HepG2 (cell line): ENCODE results near the gene BTG3. TPM values are rescaled to one million over a fixed set of nuclear protein-coding genes. Genes with fewer than 3 reads are reported as not detected.

Experiments used
- ATRX ChIP-seq: sonication (generic); formaldehyde crosslinking; IDR thresholded peaks from 2 replicates; pipeline ENCODE4 v1.4.0; 2020; ENCODE audit warnings: missing genetic modification reagents, borderline replicate concordance
- CBFB ChIP-seq: sonication (generic); formaldehyde crosslinking; IDR thresholded peaks from 2 replicates; pipeline ENCODE4 v1.4.0; 2020; ENCODE audit warnings: missing genetic modification reagents
- CENPX ChIP-seq: sonication (generic); formaldehyde crosslinking; IDR thresholded peaks from 2 replicates; pipeline ENCODE4 v1.9.0; 2021; ENCODE audit warnings: mild to moderate bottlenecking, missing genetic modification reagents, moderate library complexity
- FOXO4 ChIP-seq: sonication (generic); formaldehyde crosslinking; conservative IDR thresholded peaks from 2 replicates; pipeline ENCODE4 v1.8.1; 2023; ENCODE audit warnings: missing genetic modification reagents
- KDM1A ChIP-seq: IDR thresholded peaks from 2 replicates; pipeline ENCODE4 v1.6.1; 2016; ENCODE audit warnings: missing compliant biosample characterization
- KLF6 ChIP-seq: IDR thresholded peaks from 2 replicates; pipeline ENCODE4 v1.8.0; 2016; ENCODE audit warnings: missing biosample characterization, missing genetic modification reagents
- POLR2A ChIP-seq, 2 experiments: IDR thresholded peaks; 2 replicates each; pipeline ENCODE4 v1.6.1; 2011; ENCODE audit warnings: low read depth in 2 of 2, low read length in 2 of 2, mild to moderate bottlenecking in 1 of 2, moderate library complexity in 1 of 2; ENCODE audit not compliant: insufficient read depth in 1 of 2
- RAD51 ChIP-seq: fragments of 450-650 bp; IDR thresholded peaks from 2 replicates; pipeline ENCODE4 v1.6.1; 2016; ENCODE audit warnings: borderline replicate concordance
- YY1 ChIP-seq: IDR thresholded peaks from 2 replicates; pipeline ENCODE4 v1.6.1; 2011; ENCODE audit warnings: low read length, low read depth, moderate library complexity, mild to moderate bottlenecking; ENCODE audit not compliant: insufficient read depth, insufficient replicate concordance
- ZBTB10 ChIP-seq: sonication (generic); formaldehyde crosslinking; IDR thresholded peaks from 2 replicates; pipeline ENCODE4 v1.4.0; 2020; ENCODE audit warnings: missing genetic modification reagents, borderline replicate concordance
- ZFP91 ChIP-seq: sonication (generic); formaldehyde crosslinking; IDR thresholded peaks from 2 replicates; pipeline ENCODE4 v1.9.0; 2022; ENCODE audit warnings: missing genetic modification reagents, mild to moderate bottlenecking, borderline replicate concordance
- ZNF224 ChIP-seq: sonication (generic); formaldehyde crosslinking; IDR thresholded peaks from 2 replicates; pipeline ENCODE4 v1.5.0; 2020; ENCODE audit warnings: mild to moderate bottlenecking, missing genetic modification reagents
- ZNF574 ChIP-seq: sonication (generic); formaldehyde crosslinking; IDR thresholded peaks from 2 replicates; pipeline ENCODE4 v1.4.0; 2020; ENCODE audit warnings: missing genetic modification reagents
- ZNF652 ChIP-seq: IDR thresholded peaks from 2 replicates; pipeline ENCODE4 v1.6.1; 2016; ENCODE audit warnings: low read depth, borderline replicate concordance
- ZSCAN22 ChIP-seq: sonication (generic); formaldehyde crosslinking; IDR thresholded peaks from 2 replicates; pipeline ENCODE4 v1.4.0; 2020; ENCODE audit warnings: mild to moderate bottlenecking, missing genetic modification reagents
- polyA plus RNA-seq, 8 experiments: library from polyadenylated mRNA; depleted of rRNA in 3 of 8; stranded (reverse) in 7 of 8; unstranded in 1 of 8; fragments of >200 nt; fragmentation: Illumina TruSeq in 4 of 8; extraction: Trizol in 4 of 8; gene quantifications; 2 replicates each; pipeline versions ENCODE4 v1.2.1 to v1.2.3, GENCODE V29; 2011 to 2016; ENCODE audit warnings: low read depth in 4 of 8, missing spikeins in 1 of 8, mixed read lengths in 1 of 8; ENCODE audit not compliant: insufficient read depth in 1 of 8
- total RNA-seq, 5 experiments: library from RNA; depleted of rRNA; stranded (reverse); fragments of >200 nt; fragmentation: Illumina TruSeq; extraction: Trizol; gene quantifications; 2 replicates each; pipeline ENCODE4 v1.2.3, GENCODE V29; 2016; ENCODE audit warnings: low read depth in 1 of 5
- TF ChIP-seq, protein P1 (sequence below): sonication (generic); formaldehyde crosslinking; IDR thresholded peaks from 2 replicates; pipeline ENCODE4 v1.4.0; 2020; ENCODE audit warnings: mild to moderate bottlenecking, missing genetic modification reagents
- TF ChIP-seq, protein P2 (sequence below): sonication (generic); formaldehyde crosslinking; IDR thresholded peaks from 2 replicates; pipeline ENCODE4 v1.4.0; 2020; ENCODE audit warnings: missing genetic modification reagents
- TF ChIP-seq, protein P3 (sequence below): sonication (generic); formaldehyde crosslinking; IDR thresholded peaks from 2 replicates; pipeline ENCODE4 v1.8.1; 2023; ENCODE audit warnings: mild to moderate bottlenecking, missing genetic modification reagents, borderline replicate concordance

The BTG3 gene
- total and polyA plus RNA-seq, 2 of the 13 experiments (the other 11 are each of a cell fraction or from before 2014, with no cell fraction given), result 13.9 to 27.4 TPM

GRCh38 chr21:17612565-17613241 is at the start of gene BTG3 (continued):
- TF ChIP-seq ZNF224 (no peak), FOXO4 (CRISPR knock-in tag) (0 out of 2 replicates have a peak, but pooled peaks have one; percentile 81), CENPX (no peak), ZNF652 (no peak), KDM1A (no peak), ZNF574 (CRISPR knock-in tag) (peak; percentile 52; the same call in 1 of the 2 replicates), KLF6 (0 out of 2 replicates have a peak, but pooled peaks have one; percentile 31), CBFB (CRISPR knock-in tag) (no peak), POLR2A (IDR thresholded peaks at IDR 0.05; ENCODE audit: insufficient read depth in 1 of 2, low read depth in 2 of 2, low read length in 2 of 2) (peak; percentile 53 to 90; a peak in 3 of 4 replicates), ZBTB10 (CRISPR knock-in tag) (peak; percentile 22; the same call in 1 of the 2 replicates), ATRX (CRISPR knock-in tag) (no peak), RAD51 (no peak), ZSCAN22 (CRISPR knock-in tag) (0 out of 2 replicates have a peak, but pooled peaks have one; percentile 40), ZFP91 (CRISPR knock-in tag) (peak; percentile 56), YY1 (peak; percentile 22)
- TF ChIP-seq, protein P1, sequence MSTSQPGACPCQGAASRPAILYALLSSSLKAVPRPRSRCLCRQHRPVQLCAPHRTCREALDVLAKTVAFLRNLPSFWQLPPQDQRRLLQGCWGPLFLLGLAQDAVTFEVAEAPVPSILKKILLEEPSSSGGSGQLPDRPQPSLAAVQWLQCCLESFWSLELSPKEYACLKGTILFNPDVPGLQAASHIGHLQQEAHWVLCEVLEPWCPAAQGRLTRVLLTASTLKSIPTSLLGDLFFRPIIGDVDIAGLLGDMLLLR, result peak; percentile 67
- TF ChIP-seq, protein P2, sequence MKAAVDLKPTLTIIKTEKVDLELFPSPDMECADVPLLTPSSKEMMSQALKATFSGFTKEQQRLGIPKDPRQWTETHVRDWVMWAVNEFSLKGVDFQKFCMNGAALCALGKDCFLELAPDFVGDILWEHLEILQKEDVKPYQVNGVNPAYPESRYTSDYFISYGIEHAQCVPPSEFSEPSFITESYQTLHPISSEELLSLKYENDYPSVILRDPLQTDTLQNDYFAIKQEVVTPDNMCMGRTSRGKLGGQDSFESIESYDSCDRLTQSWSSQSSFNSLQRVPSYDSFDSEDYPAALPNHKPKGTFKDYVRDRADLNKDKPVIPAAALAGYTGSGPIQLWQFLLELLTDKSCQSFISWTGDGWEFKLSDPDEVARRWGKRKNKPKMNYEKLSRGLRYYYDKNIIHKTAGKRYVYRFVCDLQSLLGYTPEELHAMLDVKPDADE (CRISPR knock-in tag), result peak; percentile 94; the same call in 1 of the 2 replicates
- TF ChIP-seq, protein P3, sequence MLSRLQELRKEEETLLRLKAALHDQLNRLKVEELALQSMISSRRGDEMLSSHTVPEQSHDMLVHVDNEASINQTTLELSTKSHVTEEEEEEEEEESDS, result no peak
